AG09319 (cell line): Measurements from ENCODE around the gene IL22.

ENCODE experiments used
- DNase-seq: peaks from one replicate; pipeline ENCODE4 v3.0.0-alpha.2; 2010; ENCODE audit warnings: low read depth; ENCODE audit errors: extremely low read depth
- CTCF ChIP-seq: IDR thresholded peaks from 2 replicates; pipeline ENCODE4 v1.5.1; 2011; ENCODE audit warnings: low read depth, mild to moderate bottlenecking, inconsistent platforms, low read length, moderate library complexity

The IL22 gene

GRCh38 chr12:68287106-68287505, 33.7 kb upstream of the IL22 start:
- TF ChIP-seq CTCF = no peak
- no peak for DNase-seq

GRCh38 chr12:68286396-68286795, 33.0 kb upstream of the IL22 start:
- TF ChIP-seq CTCF = no peak
- no peak for DNase-seq

GRCh38 chr12:68285541-68285940, 32.1 kb upstream of the IL22 start:
- DNase-seq = no peak
- no peak for TF ChIP-seq CTCF

GRCh38 chr12:68281322-68282077, 28.1 kb upstream of the IL22 start:
- DNase-seq = no peak
- no peak for TF ChIP-seq CTCF

GRCh38 chr12:68280240-68280639, 26.8 kb upstream of the IL22 start:
- TF ChIP-seq CTCF = no peak
- DNase-seq = no peak

GRCh38 chr12:68279227-68280054, 26.0 kb upstream of the IL22 start:
- DNase-seq = no peak
- TF ChIP-seq CTCF = no peak

GRCh38 chr12:68276402-68276930, 23.1 kb upstream of the IL22 start:
- TF ChIP-seq CTCF = no peak
- DNase-seq = no peak
